K562 (cell line): ENCODE measurements around the gene PAF1. TPM values are rescaled to one million over a fixed set of nuclear protein-coding genes. Genes with fewer than 3 reads are reported as not detected.

ENCODE experiments used
- BHLHE40 ChIP-seq: IDR thresholded peaks from 2 replicates; pipeline ENCODE4 v1.6.1; 2011; ENCODE audit warnings: low read length, improper control_type of control experiment
- KLF1 ChIP-seq: fragments of 450-650 bp; IDR thresholded peaks from 2 replicates; pipeline ENCODE4 v1.6.1; 2016; ENCODE audit warnings: missing genetic modification characterization, missing compliant biosample characterization
- MXD1 ChIP-seq: fragments of 250-450 bp; sonication (Bioruptor Pico); IDR thresholded peaks from 2 replicates; pipeline ENCODE4 v1.8.0; 2021; ENCODE audit warnings: borderline replicate concordance, mild to moderate bottlenecking, moderate library complexity; ENCODE audit not compliant: poor library complexity, severe bottlenecking
- NR2C2 ChIP-seq, 2 experiments: fragments of 200-800 bp in 1 of 2; sonication (Bioruptor generic) in 1 of 2; sonication (generic) in 1 of 2; formaldehyde crosslinking in 1 of 2; IDR thresholded peaks; 2 replicates each; pipeline versions ENCODE4 v1.6.1 to v1.8.0; 2016 to 2022; ENCODE audit warnings: mild to moderate bottlenecking in 1 of 2, missing compliant biosample characterization in 1 of 2, missing genetic modification characterization in 1 of 2, missing genetic modification reagents in 1 of 2
- ZBTB11 ChIP-seq, 3 experiments: fragments of 200-800 bp in 1 of 3; fragments of 250-450 bp in 1 of 3; fragments of 450-650 bp in 1 of 3; sonication (Bioruptor Pico) in 1 of 3; sonication (Bioruptor generic) in 1 of 3; formaldehyde crosslinking in 1 of 3; IDR thresholded peaks; 2 replicates each; pipeline versions ENCODE4 v1.6.1 to v1.8.0; 2016 to 2022; ENCODE audit warnings: mild to moderate bottlenecking in 2 of 3, missing genetic modification characterization in 2 of 3, missing compliant biosample characterization in 1 of 3, moderate library complexity in 1 of 3
- ZBTB49 ChIP-seq: sonication (generic); formaldehyde crosslinking; IDR thresholded peaks from 2 replicates; pipeline ENCODE4 v1.8.0; 2022; ENCODE audit warnings: missing genetic modification reagents, mild to moderate bottlenecking, borderline replicate concordance
- polyA plus RNA-seq, 8 experiments: library from polyadenylated mRNA; depleted of rRNA in 4 of 8; stranded (reverse) in 5 of 8; unstranded in 3 of 8; fragments of >200 nt; fragmentation: Nextera tagmentation in 2 of 8; fragmentation: Illumina TruSeq in 1 of 8; extraction: Ambion mirVana in 2 of 8; extraction: Trizol in 1 of 8; gene quantifications; 2 replicates each; pipeline versions ENCODE4 v1.2.1 to v1.2.3, GENCODE V29; 2011 to 2014; ENCODE audit warnings: inconsistent platforms in 1 of 8, missing spikeins in 1 of 8
- total RNA-seq, 7 experiments: library from RNA; depleted of rRNA in 6 of 7; stranded (reverse); fragments of >200 nt in 6 of 7; fragmentation: Illumina TruSeq in 2 of 7; extraction: Trizol in 2 of 7; gene quantifications; 2 replicates each; pipeline versions ENCODE4 v1.2.1 to v1.2.3, GENCODE V29; 2011 to 2021; ENCODE audit warnings: low replicate concordance in 1 of 7

Gene PAF1
- total and polyA plus RNA-seq, 9 of the 15 experiments (the other 6 are each of a cell fraction or from before 2014, with no cell fraction given), result 1.5 to 45.0 (median 33.8) TPM

GRCh38 chr19:39402346-39403300 is 11.7 kb upstream of the PAF1 start (continued):
- TF ChIP-seq ZBTB49 (CRISPR knock-in tag), result no peak
- TF ChIP-seq ZBTB11 (CRISPR knock-in tag; IDR thresholded peaks at IDR 0.05), result peak in 1 of 3 experiments; percentile 55; a peak in 2 of 6 replicates
- TF ChIP-seq MXD1 (CRISPR knock-in tag), result no peak
- TF ChIP-seq KLF1, result 0 out of 2 replicates have a peak, but pooled peaks have one; percentile 49
- peak; percentile 11; the same call in 1 of the 2 replicates for TF ChIP-seq NR2C2 (CRISPR knock-in tag; IDR thresholded peaks at IDR 0.05)
- TF ChIP-seq NR2C2 (tag; IDR thresholded peaks at IDR 0.05), result no peak
- peak; percentile 98 for TF ChIP-seq BHLHE40
